ENCODE results near the gene PUS1. TPM values are rescaled to one million over a fixed set of nuclear protein-coding genes. Genes with fewer than 3 reads are reported as not detected.

Gene PUS1
- total and polyA plus RNA-seq, 2 of the 8 experiments (the other 6 are each of a cell fraction or from before 2014, with no cell fraction given) = 48.1 to 81.2 TPM

GRCh38 chr12:131885543-131886057, 43.5 kb upstream of the PUS1 start:
- DNase-seq (ENCODE audit: low read depth in 1 of 2, low spot score in 2 of 2) = no peak
- H3K9ac ChIP-seq (replicated peaks in 1 of 4; ENCODE audit: extremely low read depth in 1 of 4, low read depth in 3 of 4, low read length in 3 of 4) = no peak overlapping the region
- H3K23ac ChIP-seq (ENCODE audit: insufficient read length) = no peak overlapping the region
- H3K9me3 ChIP-seq (ENCODE audit: insufficient read depth in 2 of 2, low read depth in 1 of 2, low read length in 1 of 2) = peaks cover 4 to 5% of the 10 kb centered on the region in 2 experiments; a peak in 3 of 4 replicates
- H2BK120ac ChIP-seq (replicated peaks; ENCODE audit: low read depth, low read length) = no peak overlapping the region
- TF ChIP-seq NANOG (IDR thresholded peaks at IDR 0.05; ENCODE audit: insufficient read depth, low read depth, low read length, poor library complexity, severe bottlenecking) (no peak), CBX8 (IDR thresholded peaks at IDR 0.05; ENCODE audit: borderline replicate concordance, low read depth, low read length) (no peak), RXRA (IDR thresholded peaks at IDR 0.05; ENCODE audit: insufficient read depth, low read depth, low read length) (no peak), TAF7 (optimal IDR thresholded peaks at IDR 0.05; ENCODE audit: borderline replicate concordance, low read depth, low read length) (no peak), NRF1 (IDR thresholded peaks at IDR 0.05; ENCODE audit: low read depth, low read length) (no peak)
- H3K4me1 ChIP-seq (replicated peaks in 1 of 4; ENCODE audit: control insufficient read depth in 3 of 4, insufficient read depth in 4 of 4, low read length in 3 of 4) = no peaks in the 10 kb centered on the region; a peak in 2 of 7 replicates
- CTCF ChIA-PET (ENCODE audit: partially characterized antibody) = no interaction called here
- no peaks in the 10 kb centered on the region for H3K23me2 ChIP-seq (ENCODE audit: low read depth, low read length)
- H4K5ac ChIP-seq (ENCODE audit: insufficient read length, low read depth, low read length) = no peak overlapping the region
- H3K14ac ChIP-seq (ENCODE audit: insufficient read length) = no peak overlapping the region
- no peak overlapping the region for H2BK15ac ChIP-seq (ENCODE audit: low read length)
- no peaks in the 10 kb centered on the region for H3K36me3 ChIP-seq (ENCODE audit: control insufficient read depth in 2 of 4, insufficient read depth in 4 of 4, low read length in 3 of 4)
- no peaks in the 10 kb centered on the region for H3K27me3 ChIP-seq (replicated peaks in 1 of 4; ENCODE audit: control insufficient read depth in 3 of 4, extremely low read depth in 1 of 4, insufficient read depth in 3 of 4, low read length in 3 of 4)
- no peak overlapping the region for H3K18ac ChIP-seq (ENCODE audit: extremely low read depth, low read length)
- H3K4ac ChIP-seq (replicated peaks; ENCODE audit: insufficient read length, low read depth, low read length) = no peak overlapping the region
- no peak overlapping the region for H2AK5ac ChIP-seq (ENCODE audit: low read depth, low read length)
- H2BK20ac ChIP-seq (ENCODE audit: low read length) = no peak overlapping the region
- H4K8ac ChIP-seq (ENCODE audit: extremely low read depth, insufficient read depth, low read length) = no peak overlapping the region
- FAIRE-seq = no peak
- H3K27ac ChIP-seq (ENCODE audit: low read depth, low read length) = no peak overlapping the region
- POLR2A ChIA-PET (ENCODE audit: partially characterized antibody) = no interaction called here
- no peak overlapping the region for H2BK12ac ChIP-seq (ENCODE audit: low read depth, low read length)
- no peak overlapping the region for H2BK5ac ChIP-seq (ENCODE audit: low read depth, low read length)
- no peaks in the 10 kb centered on the region for H4K20me1 ChIP-seq (replicated peaks in 1 of 2; ENCODE audit: control insufficient read depth in 1 of 2, insufficient read depth in 2 of 2, low read length in 2 of 2)
- WGBS, 2 experiments (ENCODE audit: extremely low coverage in 1 of 2, insufficient coverage in 1 of 2, insufficient read length in 1 of 2, insufficient replicate concordance in 2 of 2, low coverage in 1 of 2, low lambda C conversion rate in 2 of 2, missing lambda C conversion rate in 1 of 2) = 84% methylated on average over 7 of the region's 7 CpGs; no CpG with 5 or more reads in 1 of the 2 experiments
- no peaks in the 10 kb centered on the region for H3K79me1 ChIP-seq (ENCODE audit: low read depth, low read length)
- no peak overlapping the region for H3K56ac ChIP-seq (replicated peaks; ENCODE audit: insufficient read length, low read depth, low read length)
- no peaks in the 10 kb centered on the region for H3K79me2 ChIP-seq (ENCODE audit: control insufficient read depth in 1 of 2, insufficient read depth in 2 of 2, low read length in 2 of 2)
- no peak overlapping the region for H2AFZ ChIP-seq (ENCODE audit: low read length)
- H3K4me2 ChIP-seq (ENCODE audit: insufficient read depth in 1 of 2, low read depth in 2 of 2, low read length in 2 of 2) = no peak overlapping the region
- no peak overlapping the region for H3K4me3 ChIP-seq (ENCODE audit: extremely low read depth in 1 of 4, insufficient read depth in 2 of 4, low read depth in 3 of 4, low read length in 4 of 4)
- no peak overlapping the region for H4K91ac ChIP-seq (replicated peaks; ENCODE audit: insufficient read length, low read length)
